Adrenal gland (tissue), 5 donors: ENCODE data around the gene BEND6.

Experiments used
- CTCF ChIP-seq, 6 experiments: fragments of 450-650 bp in 4 of 6; fragments of 200-600 bp in 2 of 6; sonication (generic) in 1 of 6; IDR thresholded peaks; 1 replicate in 5 of 6; 2 replicates in 1 of 6; pipeline versions ENCODE4 v1.5.1 to v1.8.0; 2016 to 2021; ENCODE audit warnings: antibody characterized with exemption in 6 of 6, mild to moderate bottlenecking in 2 of 6, moderate library complexity in 1 of 6
- POLR2A ChIP-seq, 2 donors: fragments of 450-650 bp; IDR thresholded peaks; one replicate each; pipeline ENCODE4 v1.6.1; 2017; ENCODE audit warnings: antibody characterized with exemption in 2 of 2, mild to moderate bottlenecking in 2 of 2, moderate library complexity in 1 of 2
- donor health status: DM: no; HTN: no; CAD: no.

- TF ChIP-seq POLR2A (IDR thresholded peaks at IDR 0.05) (no peak), CTCF (IDR thresholded peaks at IDR 0.05) (no peak)
These were observed 49.5 kb upstream of the BEND6 start for GRCh38 chr6:56905378-56905777.
